H1 (cell line): ENCODE results near the gene WLS. TPM values are rescaled to one million over a fixed set of nuclear protein-coding genes. Genes with fewer than 3 reads are reported as not detected.

Experiments
- CBX8 ChIP-seq: fragments of 300-800, 300-1000 bp; sonication (generic); IDR thresholded peaks from 2 replicates; pipeline ENCODE4 v1.7.1; 2016; ENCODE audit warnings: low read depth, low read length, borderline replicate concordance
- PHF8 ChIP-seq: fragments of 200-600 bp; sonication (generic); conservative IDR thresholded peaks from 2 replicates; pipeline ENCODE4 v1.7.1; 2012; ENCODE audit warnings: low read depth, mild to moderate bottlenecking, inconsistent platforms, low read length, moderate library complexity
- polyA plus RNA-seq, 7 experiments: library from polyadenylated mRNA; depleted of rRNA in 3 of 7; stranded (reverse) in 5 of 7; unstranded in 2 of 7; fragments of >200 nt in 5 of 7; fragments of 200-250 nt in 2 of 7; gene quantifications; 1 replicate in 5 of 7; 2 replicates in 1 of 7; 4 replicates in 1 of 7; pipeline versions ENCODE4 v1.2.1 to v1.2.3, GENCODE V29; 2011 to 2013; ENCODE audit warnings: missing spikeins in 2 of 7, mixed read lengths in 2 of 7
- total RNA-seq: library from RNA; stranded (reverse); fragmentation: NEBNext Ultra II Directional; extraction: Animal tissue kit (Norgen Biotek cat#: 25700); gene quantifications from 2 replicates; pipeline ENCODE4 v1.2.1, GENCODE V29; 2021
- TF ChIP-seq, protein P1 (sequence below): IDR thresholded peaks from 2 replicates; pipeline ENCODE4 v1.6.1; 2011; ENCODE audit warnings: low read length, improper control_type of control experiment

WLS gene
- total and polyA plus RNA-seq, 2 of the 8 experiments (the other 6 are each of a cell fraction or from before 2014, with no cell fraction given): 1.2 to 2.7 TPM

DNA sequence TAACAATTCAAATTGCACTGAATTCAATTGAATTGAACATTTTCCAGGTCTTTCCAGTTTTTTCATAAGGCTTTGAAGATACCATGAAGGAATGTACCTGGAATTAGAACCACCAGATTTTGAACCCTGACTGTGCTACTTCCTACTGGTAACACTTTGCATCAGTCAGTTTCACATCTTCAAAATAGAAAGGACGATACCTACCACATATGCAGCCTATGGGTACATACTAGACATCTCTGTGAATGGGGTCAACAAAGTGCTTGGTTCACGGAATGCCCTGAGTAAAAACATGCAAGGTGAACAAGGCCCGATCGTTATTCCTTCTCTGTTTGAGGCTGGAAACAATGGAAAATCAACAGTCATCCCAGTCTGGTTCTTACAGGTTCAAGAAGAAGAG lies 41.2 kb upstream of the WLS start (continued):
- no peak for TF ChIP-seq CBX8
- TF ChIP-seq PHF8: no peak
- TF ChIP-seq, protein P1, sequence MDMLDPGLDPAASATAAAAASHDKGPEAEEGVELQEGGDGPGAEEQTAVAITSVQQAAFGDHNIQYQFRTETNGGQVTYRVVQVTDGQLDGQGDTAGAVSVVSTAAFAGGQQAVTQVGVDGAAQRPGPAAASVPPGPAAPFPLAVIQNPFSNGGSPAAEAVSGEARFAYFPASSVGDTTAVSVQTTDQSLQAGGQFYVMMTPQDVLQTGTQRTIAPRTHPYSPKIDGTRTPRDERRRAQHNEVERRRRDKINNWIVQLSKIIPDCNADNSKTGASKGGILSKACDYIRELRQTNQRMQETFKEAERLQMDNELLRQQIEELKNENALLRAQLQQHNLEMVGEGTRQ: no peak
- TF ChIP-seq, all 59 proteins: peak for 0
